Head of caudate nucleus (tissue), 42 donors: Measurements from ENCODE around the gene SAT2.
A peak's percentile ranks its signal among the peaks of the same experiment; 100 is the strongest.
"Not testable (repeated sequence)": the region's sequence is repeated elsewhere in the genome, so short reads cannot be mapped to it uniquely, and the experiment has no call there.

Experiments used
- DNase-seq, 42 donors: peaks; one replicate each; pipeline versions ENCODE4 v3.0.0 to v3.0.0-alpha.2; 2020 to 2021; ENCODE audit warnings: mixed read lengths in 7 of 42
- intact Hi-C: fragments of 100-400 bp; cut with DNase I; formaldehyde crosslinking; loops from one replicate; pipeline ENCODE4 v1.15.0; 2022

SAT2 gene

DNA sequence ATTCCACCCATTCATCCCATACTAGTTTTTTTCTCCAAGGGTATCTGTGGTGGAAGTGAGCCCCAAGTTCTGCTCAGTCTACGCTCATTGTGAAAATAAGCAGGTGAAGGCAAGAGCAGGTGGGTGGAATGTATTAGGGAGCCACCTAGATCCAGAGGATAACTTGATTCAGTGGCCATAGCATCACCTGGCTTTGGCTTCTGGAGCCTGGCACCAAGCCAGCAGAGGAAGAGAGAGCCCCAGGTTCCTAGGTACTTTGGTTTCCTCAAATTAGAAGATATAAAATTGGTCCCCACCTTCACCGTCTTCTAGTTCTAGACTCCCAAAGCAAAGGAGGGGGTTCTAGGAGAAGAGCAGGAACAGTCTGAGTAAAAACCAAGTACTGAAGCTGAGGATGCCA is 17.0 kb downstream of the SAT2 start:
- DNase-seq = no peak
- intact Hi-C loops = no loop called here

DNA sequence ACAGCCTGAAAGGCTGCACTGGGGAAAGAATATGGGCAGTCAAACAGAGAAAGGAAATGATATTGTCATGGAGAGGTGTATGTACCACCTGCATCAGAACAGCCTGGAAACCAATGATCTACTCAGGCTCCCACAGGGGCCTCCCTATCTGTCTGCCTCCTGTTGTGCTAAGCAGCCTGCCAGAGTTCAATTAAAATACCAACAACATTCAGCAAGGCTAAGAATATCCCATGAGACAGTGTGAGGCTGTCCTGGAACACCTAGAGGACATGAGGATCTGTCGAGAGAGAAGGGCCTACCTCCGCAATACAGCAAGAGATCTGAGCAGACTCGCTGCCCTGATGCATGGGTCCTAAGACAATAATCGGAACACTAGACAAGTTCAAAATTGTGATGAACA is 21.3 kb downstream of the SAT2 start:
- intact Hi-C loops = no loop called here
- DNase-seq = no peak

DNA sequence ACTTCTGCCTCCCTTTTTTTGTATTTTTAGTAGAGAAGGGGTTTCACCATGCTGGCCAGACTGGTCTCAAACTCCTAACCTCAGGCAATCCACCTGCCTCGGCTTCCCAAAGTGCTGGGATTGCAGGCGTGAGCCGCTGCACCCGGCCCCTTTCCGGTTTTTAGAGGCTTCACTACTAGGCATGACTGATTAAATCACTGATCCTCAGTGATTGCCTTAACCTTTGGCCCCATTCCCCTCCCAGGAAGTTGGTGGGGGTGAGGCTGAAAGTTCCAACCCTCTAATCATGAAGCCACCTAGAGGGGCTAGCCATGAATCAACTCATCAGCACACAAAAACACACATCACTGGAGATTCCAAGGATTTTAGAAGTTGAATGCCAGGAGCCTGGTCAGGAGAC is 30.1 kb downstream of the SAT2 start:
- DNase-seq, intact Hi-C loops: not testable (repeated sequence)

DNA sequence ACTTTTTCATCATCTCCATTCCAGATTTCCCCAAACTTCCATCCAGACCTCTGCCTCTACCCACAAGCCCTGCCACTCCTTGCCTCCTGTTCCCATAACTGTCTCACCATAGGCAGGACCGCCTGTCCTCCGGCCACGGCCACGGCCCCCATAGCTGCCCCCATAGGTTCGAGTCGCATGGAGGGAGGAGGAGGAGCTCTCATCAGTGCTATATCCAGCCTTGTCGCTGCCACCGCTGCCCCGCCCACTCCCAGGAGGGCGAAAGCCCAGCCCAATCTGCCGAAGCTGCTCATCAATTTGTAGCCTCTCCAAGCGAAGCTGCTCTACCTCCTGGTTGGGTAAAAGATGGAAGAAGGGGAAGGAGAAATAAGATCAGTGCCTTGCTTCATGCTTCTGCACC is 34.3 kb downstream of the SAT2 start:
- DNase-seq = no peak
- intact Hi-C loops = no loop called here

DNA sequence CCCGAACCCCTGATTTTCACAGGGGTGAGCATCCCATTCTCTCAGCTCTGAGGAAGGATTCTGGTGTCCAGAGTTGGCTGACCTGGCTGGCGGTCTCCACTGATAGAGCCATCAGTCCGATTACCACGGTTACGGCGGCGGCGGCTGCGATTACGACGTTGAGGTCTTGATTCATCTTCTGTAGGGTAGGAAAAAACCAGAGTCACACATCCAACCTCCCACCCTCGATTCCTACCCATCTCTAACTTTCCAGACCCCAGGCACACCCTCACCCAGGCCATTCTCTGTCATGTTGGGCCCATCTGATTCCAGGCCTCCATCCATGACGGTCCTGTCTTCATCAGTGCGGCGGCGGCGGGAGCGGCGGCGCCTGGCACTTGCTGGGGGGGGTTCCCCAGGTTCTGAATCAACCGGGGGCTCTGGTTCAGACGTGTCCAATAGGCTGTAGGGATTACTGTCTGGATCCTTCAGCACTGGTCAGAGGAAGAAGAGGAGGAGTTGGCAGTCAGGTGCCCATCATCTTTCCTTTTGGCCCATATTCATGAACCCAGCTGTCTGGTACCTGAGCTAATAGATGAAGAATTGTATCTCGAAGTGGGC is 35.1 kb downstream of the SAT2 start:
- no peak for DNase-seq
- intact Hi-C loops = no loop called here

DNA sequence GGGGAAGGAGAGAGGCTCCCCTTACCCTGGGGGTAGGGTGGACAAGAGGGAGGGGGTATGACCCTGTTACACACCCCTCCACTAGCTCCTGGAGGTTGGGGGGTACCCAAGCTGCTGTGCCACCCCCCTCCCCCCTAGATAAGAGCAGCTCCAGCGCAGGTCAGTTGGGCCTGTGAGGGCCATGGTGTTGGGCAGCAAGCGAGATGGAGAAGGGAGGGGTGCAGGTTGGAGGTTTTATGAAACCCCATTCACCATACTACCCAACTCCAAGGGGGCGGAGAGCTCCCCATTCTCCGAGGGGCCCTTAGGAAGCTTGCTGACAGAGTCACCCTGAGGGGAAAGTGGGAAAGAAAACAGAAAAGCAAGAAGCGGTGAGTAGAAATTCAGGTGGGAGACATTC is 36.0 kb downstream of the SAT2 start:
- DNase-seq = no peak
- intact Hi-C loops = no loop called here

DNA sequence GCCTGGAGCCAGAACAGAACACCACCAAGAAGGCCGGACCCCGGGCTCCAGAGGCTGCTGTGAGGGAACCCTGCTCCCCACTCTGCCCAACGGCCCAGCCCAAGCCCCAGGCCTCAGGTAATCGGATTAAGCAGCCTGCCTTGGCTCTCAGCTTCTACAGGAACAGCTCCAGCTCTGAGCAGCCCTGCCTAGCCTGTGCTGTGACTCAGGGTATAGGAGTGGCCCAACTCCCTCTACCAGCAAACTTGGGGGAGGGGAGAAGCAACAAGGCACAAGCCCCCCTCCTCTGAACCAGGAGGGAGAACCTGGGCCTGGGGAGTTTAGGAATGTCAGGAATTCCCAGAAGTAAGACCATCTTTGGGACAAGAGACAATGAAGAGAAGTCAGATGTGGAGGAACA is 36.9 kb downstream of the SAT2 start:
- intact Hi-C loops = no loop called here
- DNase-seq = no peak

DNA sequence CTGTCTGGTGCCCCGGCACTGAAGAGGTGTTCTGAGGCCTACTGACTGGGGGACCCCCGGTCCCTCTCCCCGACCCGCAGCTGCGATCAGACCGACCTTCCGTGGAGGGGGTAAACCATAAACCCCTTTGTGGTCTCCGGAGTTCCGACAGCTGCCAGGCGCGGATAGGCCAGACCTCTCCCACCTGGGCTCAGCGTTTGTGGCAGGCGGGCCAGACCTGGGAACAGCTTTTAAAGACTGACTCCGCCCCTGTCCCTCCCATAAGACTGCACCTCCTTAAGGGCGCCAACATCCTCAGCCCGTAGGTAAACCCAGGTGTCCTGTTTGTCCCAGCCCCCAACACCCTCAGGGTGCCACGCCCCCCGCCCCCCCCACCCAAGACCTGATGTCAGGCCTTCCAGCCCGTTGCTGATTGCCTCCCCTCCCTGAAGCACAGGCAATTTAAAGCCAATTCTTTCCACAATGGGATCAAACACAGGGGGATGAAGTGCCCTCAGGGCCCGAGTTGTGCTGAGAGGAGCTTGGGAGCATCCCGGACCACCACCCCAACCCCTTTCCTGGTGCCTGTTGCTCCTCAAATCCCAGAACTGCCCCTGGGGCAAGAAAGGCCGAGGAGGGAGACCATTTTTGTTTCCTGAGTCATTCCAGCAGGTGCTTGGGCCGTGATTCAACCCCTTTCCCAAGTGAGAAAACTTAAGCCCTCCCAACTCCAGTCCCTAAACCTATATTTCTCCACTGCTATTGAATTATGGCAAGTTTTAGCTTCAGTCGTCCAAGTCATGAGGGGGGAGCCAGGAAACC is 37.5 kb downstream of the SAT2 start, which contains the start of gene SOX15:
TSS of gene SOX15 (minus strand) at position 204 of the 801 bp plus-strand sequence. CDS start 418 bp downstream, outside the sequence.
- peak in 1 of 42 donors; percentile 28 for DNase-seq
- intact Hi-C loops = loop anchor here (10.0 kb wide), 1 partner anchor 95 kb away; the partner anchor contains the start of genes TP53 and WRAP53

DNA sequence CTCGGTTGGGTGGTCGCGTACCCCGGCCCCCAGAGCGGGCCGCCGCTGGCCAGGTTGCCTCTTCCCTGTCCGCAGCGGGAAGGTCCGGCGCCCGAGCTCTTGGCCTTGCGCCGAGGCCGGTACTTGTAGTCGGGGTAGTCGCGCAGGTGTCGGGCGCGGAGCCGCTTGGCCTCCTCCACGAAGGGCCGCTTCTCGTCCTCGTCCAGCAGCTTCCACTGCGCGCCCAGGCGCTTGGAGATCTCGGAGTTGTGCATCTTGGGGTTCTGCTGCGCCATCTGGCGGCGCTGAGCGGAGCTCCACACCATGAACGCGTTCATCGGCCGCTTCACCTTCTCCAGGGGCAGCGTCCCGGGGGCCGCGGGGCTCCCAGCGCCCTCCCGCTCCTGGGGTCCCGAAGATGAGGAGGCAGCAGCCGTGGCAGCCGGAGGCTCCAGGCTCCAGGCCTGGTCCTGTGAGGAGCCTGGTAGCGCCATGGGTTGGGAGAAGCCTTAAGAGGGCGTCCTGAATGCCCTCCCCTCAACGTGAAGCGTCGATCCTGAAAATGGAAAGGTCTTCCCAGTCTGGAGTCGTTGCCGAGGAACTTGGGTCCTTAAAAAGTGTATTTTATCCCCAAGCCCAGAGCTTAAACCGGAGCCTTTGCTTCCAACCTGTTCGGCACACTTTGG is 38.3 kb downstream of the SAT2 start:
- intact Hi-C loops = loop anchor here (10.0 kb wide), 1 partner anchor 95 kb away; the partner anchor contains the start of genes TP53 and WRAP53
- DNase-seq = peak; percentile 81 to 94 (median 88)

DNA sequence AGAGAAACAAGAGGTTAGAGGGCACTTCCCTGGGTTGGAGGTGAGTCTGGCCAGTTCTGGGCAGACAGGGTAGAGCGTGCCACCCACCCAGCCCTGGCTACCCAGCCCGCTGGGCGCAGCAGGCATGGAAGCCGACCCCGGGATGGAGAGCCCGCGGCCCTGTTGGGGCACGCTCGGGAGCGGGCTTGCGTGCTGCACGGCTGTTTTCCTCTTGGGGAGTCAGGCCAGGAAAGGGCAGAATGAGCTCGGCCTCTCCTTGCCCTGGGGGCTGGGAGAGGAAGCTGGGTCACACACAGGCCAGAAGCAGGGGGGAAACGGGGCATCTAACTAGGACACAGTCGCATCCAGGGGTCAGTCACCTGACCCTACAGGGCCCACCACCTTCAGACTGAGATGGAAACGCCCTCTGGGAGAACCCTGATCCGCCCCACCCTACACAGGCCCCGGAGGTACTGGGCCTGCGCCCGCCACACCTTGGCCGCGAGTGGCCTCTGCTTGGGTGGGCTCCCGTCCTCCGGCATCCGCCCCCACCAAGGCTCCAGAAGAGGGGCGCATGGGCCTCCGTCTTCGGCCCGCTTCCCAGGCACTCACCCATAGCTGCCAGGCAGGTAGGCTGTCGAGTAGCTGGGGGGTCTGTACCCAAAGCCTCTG is 38.9 kb downstream of the SAT2 start:
- peak in 4 of 42 donors; percentile 7 to 38 (median 17) for DNase-seq
- intact Hi-C loops = loop anchor here (10.0 kb wide), 1 partner anchor 96 kb away; the partner anchor contains the start of genes TP53 and WRAP53

DNA sequence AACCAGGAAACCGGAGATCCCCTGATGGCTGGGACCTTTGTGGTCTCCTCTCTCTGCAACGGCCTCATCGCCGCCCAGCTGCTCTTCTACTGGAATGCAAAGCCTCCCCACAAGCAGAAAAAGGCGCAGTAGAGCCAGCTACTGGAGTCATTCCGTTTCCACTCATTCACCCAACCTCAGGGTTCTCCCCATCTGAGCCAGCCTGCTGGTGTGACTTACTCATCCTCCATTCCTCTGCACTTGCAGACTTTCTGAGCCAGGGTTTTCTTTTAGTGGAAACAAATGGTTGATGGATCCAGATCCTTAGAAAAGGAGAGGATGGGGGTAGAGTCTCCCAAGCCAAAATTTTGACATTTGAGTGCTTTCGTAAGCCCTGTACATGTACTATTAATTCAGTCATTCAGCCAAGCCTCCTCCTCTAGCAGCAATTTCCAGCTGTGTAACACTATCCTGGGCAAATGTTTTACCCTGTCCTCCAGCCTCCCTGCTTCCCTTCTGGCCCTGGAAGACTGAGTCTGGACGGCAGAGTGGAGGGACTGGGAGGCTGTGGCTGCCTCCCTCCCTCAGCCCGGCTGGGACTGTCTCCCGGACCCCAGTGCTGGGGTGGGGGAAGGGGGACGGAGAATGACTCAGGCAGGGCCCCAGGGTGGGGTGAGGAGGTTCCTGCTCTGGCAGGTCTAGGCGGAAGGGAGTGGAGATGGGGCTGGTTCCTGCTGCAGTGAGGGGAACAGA is 40.0 kb downstream of the SAT2 start:
- intact Hi-C loops = loop anchor here (10.0 kb wide), 1 partner anchor 97 kb away; the partner anchor contains the start of genes TP53 and WRAP53

DNA sequence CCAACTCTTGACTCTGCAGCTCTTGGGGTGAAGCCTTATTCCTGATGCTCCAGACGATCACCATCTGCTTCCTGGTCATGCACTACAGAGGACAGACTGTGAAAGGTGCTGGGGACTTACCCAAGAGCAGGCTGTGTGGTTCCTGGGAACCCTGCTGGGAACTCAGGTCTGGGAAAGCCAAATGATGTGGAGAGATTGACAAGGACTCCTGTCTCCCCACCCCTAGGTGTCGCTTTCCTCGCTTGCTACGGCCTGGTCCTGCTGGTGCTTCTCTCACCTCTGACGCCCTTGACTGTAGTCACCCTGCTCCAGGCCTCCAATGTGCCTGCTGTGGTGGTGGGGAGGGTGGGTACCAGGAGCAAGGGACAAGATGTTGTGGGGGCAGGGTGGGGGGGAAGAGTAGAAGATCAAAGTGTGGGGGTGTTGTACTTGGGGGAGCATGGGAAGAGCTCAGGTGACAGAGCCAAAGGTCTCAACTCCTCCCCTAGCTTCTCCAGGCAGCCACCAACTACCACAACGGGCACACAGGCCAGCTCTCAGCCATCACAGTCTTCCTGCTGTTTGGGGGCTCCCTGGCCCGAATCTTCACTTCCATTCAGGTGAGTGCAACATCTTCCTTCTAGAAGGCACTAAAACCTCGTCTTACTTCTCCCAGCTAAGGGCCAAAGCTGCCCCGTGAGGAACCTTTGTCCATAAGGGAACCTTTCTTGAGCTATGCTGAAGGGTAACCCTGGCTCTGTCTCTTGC is 40.8 kb downstream of the SAT2 start:
- DNase-seq = no peak
- intact Hi-C loops = loop anchor here (10.0 kb wide), 1 partner anchor 98 kb away; the partner anchor contains the start of genes TP53 and WRAP53

More for the DNA sequence above, 40.0 kb downstream of the SAT2 start:
- DNase-seq = peak in 5 of 42 donors; percentile 12 to 50 (median 42)

DNA sequence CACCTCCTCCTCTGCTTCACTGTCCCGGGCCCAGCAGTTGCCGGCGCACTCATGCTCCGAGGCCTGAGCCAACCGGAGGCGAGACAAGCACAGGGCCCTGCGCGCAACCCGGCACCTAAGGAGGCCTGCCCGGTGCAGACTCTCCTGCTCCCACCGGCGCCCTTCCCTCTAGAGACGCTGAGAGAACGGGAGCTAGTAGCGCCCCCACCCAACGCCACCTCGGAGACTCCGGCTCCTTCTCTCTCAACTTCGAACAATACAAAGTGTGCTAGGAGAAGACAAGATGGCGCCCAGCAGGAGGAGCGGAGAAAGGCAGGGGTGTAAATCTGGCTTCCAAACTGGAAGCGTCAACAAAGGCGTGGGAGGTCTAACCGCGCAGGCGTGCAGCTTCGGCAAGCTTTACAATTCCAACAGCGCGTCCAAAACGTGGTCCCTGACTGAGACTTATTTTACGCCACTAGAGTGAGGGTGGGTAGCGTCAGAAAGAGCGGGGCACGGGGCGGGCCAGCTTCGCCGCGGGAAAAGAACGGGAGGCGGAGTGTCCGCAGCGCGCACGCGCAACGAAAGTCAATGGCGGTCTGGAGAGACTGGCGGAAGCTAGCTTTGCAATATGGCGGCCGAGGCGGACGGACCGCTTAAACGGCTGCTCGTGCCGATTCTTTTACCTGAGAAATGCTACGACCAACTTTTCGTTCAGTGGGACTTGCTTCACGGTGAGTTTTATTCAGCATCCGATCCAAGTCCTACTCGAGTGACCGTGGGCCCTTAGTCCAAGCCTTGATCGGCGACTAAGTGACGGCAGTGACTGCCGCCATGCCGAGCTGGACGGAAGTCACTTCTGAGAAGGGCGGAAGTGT is 44.1 kb downstream of the SAT2 start, which contains the start of gene MPDU1:
TSS of gene MPDU1 (plus strand) at position 600 of the 857 bp plus-strand sequence. CDS start at position 611, 11 bp downstream.
- intact Hi-C loops = loop anchor here (10.0 kb wide), 1 partner anchor 101 kb away; the partner anchor contains the start of genes TP53 and WRAP53
- DNase-seq = peak; percentile 90 to 99 (median 96)

DNA sequence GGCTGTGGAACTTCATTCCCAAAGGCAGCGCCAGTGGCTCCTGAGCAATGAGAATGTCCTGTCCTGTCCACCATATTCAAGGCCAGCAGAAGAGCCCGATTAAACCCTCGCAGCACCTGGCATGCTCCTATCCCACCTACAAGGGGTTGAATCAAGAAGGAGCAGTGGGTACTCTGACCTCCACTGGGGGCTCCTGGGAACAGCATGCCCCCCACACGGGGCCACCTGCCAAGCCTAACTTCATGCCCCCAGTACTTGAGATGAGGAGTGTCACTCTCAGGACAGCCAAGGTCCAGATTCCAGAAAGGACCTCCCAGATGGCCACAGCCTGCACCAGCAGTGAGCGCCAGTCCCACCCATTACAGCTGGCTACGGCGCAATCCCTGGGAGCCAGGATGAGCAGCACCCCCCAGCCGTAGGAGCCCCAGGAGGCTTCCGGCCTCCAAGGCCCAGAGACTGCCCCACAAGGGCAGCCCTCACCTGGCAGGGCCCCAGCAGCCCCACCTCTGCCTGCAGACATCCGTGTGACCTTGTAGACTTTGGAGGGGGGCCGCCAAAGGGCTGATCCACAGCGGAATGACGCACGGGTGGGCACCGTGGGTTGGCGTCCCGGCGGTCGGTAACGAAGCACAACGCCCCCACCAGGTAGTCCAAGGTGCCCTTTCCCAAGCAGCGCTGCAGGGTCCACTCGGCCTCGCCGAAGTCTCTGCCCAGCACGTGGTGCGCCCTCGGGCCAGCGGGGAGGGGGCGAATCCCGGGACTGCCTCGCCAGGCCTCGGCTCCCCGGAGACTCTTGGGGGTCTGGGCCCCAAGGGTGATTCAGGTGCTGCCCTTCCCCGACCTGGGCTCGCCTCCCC is 45.0 kb downstream of the SAT2 start:
- intact Hi-C loops = loop anchor here (10.0 kb wide), 1 partner anchor 102 kb away; the partner anchor contains the start of genes TP53 and WRAP53
- peak in 7 of 42 donors; percentile 12 to 47 (median 33) for DNase-seq
